Activated CD4-positive, alpha-beta T cell treated with anti-CD3 and anti-CD28 coated beads for 48 hours (primary cell): ENCODE data around the gene SUPT3H.

Experiments used
- DNase-seq: peaks from one replicate; pipeline ENCODE4 v3.0.0-alpha.2; 2020

The SUPT3H gene

GRCh38 chr6:45377554-45378333 lies at the start of gene SUPT3H:
Gene SUPT3H (minus strand): TSS chr6:45377934.
- peak; percentile 97 for DNase-seq

DNA sequence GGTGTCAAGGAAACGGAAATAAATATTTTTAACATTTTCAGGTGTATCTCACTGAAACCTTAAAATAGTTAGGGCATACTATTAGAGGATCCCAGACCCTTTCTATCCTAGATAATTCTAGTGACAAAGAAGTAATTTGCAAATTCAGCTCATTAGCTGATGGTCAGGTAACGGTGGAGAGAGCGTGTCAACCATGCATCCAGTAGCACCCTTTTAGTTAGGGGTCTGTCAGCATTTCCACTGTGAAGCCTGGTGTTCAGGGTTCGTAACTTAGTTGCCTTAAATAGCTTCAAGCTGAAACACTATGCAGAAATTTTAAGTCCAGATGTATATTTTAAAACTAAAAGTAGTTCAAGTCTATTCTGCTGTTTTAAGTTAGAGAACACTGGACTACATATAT lies 48.5 kb upstream of the SUPT3H start:
- DNase-seq: no peak

- peak; percentile 58 for DNase-seq
Measured at GRCh38 chr6:45424451-45424861, 46.7 kb upstream of the SUPT3H start.

GRCh38 chr6:45423824-45424450 lies 46.2 kb upstream of the SUPT3H start:
- DNase-seq: peak; percentile 40

GRCh38 chr6:45423111-45423823 lies 45.5 kb upstream of the SUPT3H start:
- DNase-seq: peak; percentile 56

DNA sequence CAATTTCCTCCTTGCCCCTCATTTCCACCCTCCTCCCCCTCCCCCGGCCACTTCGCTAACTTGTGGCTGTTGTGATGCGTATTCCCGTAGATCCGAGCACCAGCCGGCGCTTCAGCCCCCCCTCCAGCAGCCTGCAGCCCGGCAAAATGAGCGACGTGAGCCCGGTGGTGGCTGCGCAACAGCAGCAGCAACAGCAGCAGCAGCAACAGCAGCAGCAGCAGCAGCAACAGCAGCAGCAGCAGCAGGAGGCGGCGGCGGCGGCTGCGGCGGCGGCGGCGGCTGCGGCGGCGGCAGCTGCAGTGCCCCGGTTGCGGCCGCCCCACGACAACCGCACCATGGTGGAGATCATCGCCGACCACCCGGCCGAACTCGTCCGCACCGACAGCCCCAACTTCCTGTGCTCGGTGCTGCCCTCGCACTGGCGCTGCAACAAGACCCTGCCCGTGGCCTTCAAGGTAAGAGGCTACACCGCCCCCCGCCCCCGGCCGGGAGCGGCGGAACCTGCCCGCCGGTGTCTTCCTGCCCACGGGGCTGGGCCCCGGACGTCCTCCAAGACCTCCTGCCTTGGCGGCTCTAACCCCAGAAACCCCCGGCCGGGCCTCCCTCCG lies 44.9 kb upstream of the SUPT3H start:
- peak; percentile 61 for DNase-seq

DNA sequence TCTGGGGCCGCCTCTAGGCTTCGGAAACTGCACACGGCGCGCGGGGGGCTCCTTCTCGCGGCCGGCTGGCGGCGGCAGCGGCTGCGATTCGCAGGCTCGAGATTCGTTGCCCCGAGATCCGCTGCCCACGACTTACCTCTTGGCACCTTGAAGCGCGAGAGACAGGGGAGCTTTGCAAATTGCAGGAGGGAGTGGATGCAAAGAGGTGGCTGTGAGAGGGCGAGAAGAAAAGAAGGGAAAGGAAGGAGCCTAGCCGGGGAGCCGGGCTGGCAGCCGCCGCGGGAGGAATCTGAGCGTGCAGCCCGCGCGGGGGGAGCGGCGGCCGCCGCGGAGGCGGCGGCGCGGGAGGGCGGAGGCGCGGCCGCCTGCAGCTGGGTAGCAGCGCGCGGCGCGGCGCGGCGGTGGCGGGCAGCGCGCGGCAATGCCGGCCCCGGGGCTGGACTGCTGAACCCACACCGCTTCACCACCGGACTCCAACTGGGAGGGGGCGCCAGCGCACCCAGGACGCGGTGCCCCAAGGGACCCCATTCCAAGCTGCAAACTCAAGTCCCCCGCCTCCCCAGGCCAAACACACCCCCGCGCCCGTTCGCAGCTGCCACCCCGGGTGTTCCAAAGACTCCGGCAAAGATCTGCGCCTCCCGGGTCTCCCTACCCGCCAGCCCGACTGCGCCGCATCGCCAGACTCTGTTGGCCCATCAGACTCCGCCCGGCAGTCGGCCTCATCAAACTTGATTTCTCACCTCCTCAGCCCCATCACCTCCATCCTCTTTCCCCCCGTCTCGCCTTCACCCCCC lies 44.2 kb upstream of the SUPT3H start:
- DNase-seq: peak; percentile 71

- DNase-seq: no peak
Measured at GRCh38 chr6:45420909-45421708, 43.4 kb upstream of the SUPT3H start.

DNA sequence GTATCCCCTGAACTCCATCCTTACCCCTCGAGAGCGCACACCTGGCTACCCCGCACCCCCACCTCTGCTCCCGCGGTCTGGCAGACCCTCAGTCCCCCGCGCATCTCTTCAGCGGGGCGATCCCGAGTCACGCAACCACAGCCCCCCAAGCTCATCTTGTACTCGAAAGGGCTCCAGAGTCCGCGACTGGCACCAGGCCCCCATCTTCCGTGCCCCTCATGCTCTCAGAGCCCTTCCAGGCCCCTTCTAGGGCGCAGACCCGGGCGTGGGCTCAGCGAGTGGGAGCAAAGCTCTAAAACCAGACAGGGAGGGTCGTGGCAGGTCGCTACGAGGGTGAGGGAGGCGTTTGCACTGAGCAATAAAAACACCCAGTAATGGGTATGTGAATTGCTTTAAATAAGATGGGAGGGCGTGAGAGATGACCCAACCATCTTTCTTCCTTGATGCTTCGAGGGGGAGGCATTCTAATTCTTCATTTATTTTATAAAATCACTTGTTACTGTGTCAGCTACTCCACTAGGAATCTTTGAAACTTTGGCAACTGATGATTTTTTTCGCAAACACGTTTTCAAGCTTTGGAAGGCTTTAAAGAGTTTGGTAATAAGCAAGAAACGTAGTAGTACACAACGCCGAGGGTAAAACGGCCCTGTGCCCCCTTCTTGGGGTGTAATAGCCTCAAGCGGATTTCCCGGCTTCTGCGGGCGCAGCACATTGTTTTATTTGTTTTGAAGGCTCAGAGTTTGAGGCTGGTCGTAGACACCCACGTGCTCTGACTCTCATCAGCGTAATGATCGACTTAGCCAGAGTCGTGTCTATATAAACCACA lies 42.6 kb upstream of the SUPT3H start:
- peak; percentile 73 for DNase-seq

GRCh38 chr6:45419571-45420082 lies 41.9 kb upstream of the SUPT3H start:
- DNase-seq: peak; percentile 82

DNA sequence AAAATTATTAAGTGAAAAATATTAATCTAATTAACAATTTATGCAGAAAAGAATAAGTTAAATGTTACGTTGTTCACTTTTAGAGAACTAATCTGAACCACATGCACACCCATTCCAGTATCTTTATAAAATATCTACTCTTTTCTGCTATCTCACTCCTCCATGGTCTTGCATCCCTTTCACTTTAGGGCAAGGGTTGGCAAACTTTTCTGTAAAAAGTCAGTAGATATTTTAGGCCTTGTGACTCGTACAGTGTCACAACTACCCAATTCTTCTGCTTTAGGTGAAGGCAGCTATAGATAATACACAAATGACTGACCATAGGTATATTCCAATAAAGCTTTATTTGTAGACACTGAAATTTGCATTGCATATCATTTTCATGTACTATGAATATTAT lies 39.7 kb upstream of the SUPT3H start:
- DNase-seq: no peak

DNA sequence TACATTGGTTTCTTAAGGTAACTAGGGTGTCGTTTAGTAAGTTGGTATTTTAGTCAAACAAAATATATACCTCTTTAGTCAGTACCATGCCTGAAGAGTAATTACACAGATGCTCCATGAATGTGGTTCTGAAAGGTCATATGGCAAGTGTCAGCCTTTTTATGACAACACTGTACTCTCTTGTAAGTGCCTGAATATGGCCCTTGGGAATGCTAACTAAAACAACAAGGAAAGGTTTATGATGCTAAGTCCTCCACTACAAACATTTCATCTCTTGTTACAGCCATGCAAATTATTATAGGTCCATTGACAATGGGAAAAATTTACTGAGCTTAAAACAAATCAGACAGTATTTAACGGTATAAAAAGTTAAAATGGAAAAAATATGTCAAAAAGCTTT lies 39.0 kb upstream of the SUPT3H start:
- no peak for DNase-seq

DNA sequence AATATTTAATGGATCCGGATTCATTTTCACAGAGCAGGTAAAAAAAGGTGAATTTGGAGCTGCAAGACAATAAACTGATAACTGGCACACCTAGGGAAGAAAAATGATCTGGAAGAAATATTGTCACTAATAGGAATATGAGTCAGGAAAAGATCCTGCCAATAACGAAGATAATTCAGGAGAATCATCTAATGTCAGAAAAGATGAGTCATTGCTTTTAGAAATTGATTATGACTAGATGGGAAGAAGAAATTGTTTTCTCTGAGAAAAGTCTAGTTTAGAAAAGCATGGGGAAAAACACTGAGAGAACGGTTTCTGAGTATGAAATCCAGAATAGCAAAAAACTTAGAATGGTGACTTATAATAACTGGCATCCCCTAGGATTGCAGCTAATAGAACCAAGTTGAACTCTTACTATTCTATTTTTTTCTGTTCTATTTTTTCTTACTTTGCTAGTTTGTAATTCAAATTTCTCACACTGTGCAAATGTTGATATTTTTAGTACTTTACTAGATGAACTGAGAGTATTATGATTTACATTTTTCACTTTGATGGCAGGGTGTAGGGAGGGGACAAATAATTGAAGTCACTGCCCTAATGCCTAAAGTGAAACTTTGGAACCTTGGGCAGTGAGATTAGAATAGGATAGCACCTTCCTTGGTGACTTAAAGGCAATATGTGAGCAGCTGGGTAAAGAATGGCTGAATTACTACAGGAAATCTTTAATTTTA lies 38.2 kb upstream of the SUPT3H start:
- no peak for DNase-seq

DNA sequence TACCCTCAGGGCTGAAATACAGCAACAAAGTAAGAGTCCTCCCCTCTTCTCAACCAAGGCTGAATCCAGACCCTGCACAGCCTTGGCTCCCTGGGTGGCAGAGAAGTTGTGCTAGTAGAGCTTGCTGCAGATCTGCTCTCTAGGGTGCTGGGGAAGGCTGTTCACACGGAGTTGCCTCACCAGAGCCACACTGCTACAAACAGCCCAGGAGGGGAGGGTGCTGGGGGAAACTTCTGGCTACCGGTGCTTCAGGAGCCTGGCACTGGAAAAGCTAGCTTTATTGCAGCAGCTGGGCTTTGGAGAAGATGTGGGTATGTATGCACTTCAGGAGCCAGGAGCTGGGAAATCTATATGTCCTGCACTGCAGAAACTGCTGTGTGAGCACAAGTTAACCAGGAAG lies 37.6 kb upstream of the SUPT3H start:
- peak; percentile 12 for DNase-seq

DNA sequence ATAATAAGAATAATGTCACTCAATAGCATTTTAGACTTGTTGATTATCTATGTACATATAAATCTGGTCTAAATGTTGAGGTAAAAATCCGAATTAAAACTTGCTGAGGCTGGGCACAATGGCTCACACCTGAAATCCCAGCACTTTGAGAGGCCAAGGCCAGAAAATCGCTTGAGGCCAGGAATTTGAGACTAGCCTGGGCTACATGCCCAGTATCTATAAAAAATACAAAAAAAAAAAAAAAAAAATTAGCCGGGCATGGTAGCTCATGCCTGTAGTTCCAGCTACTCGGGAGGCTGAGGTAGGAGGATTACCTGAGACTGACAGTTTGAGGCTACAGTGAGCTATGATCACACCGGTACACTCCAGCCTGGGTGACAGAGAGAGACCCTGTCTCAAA lies 34.2 kb upstream of the SUPT3H start:
- no peak for DNase-seq

GRCh38 chr6:45400021-45400420 lies 22.3 kb upstream of the SUPT3H start:
- DNase-seq: no peak

- no peak for DNase-seq
Measured at GRCh38 chr6:45398075-45398813, 20.5 kb upstream of the SUPT3H start.

- DNase-seq: no peak
Measured at GRCh38 chr6:45394586-45395095, 16.9 kb upstream of the SUPT3H start.

GRCh38 chr6:45388328-45388727 lies 10.6 kb upstream of the SUPT3H start:
- no peak for DNase-seq
